T follicular helper cell (primary cell): ENCODE measurements around the gene NDUFB10.
A peak's percentile ranks its signal among the peaks of the same experiment; 100 is the strongest.
"Not testable (repeated sequence)": the region's sequence is repeated elsewhere in the genome, so short reads cannot be mapped to it uniquely, and the experiment has no call there.

ENCODE experiments used
- DNase-seq: peaks from one replicate; pipeline ENCODE4 v3.0.0-alpha.2; 2020; ENCODE audit warnings: low read depth

The NDUFB10 gene

GRCh38 chr16:1946495-1947368, 12.6 kb upstream of the NDUFB10 start:
- DNase-seq = no peak

GRCh38 chr16:1947369-1947670, 12.0 kb upstream of the NDUFB10 start:
- DNase-seq = no peak

GRCh38 chr16:1949507-1949906, 9.8 kb upstream of the NDUFB10 start:
- DNase-seq = no peak

- DNase-seq = no peak
Observed at GRCh38 chr16:1950047-1950446, 9.3 kb upstream of the NDUFB10 start.

GRCh38 chr16:1950559-1950958, 8.8 kb upstream of the NDUFB10 start:
- no peak for DNase-seq

GRCh38 chr16:1953734-1954133, 5.6 kb upstream of the NDUFB10 start:
- DNase-seq = no peak

- not testable (repeated sequence) for DNase-seq
Observed at GRCh38 chr16:1957434-1958142, 1.8 kb upstream of the NDUFB10 start.

GRCh38 chr16:1958143-1958491, 1.2 kb upstream of the NDUFB10 start:
- DNase-seq = not testable (repeated sequence)

GRCh38 chr16:1958715-1959268, 546 bp upstream of the NDUFB10 start:
- no peak for DNase-seq

GRCh38 chr16:1960665-1961630, 1.6 kb downstream of the NDUFB10 start:
- DNase-seq = no peak

GRCh38 chr16:1961651-1962067, 2.3 kb downstream of the NDUFB10 start:
- DNase-seq = no peak

- not testable (repeated sequence) for DNase-seq
Observed at GRCh38 chr16:1962161-1963153, 3.1 kb downstream of the NDUFB10 start.

GRCh38 chr16:1963806-1964505, 4.6 kb downstream of the NDUFB10 start:
- DNase-seq = no peak

GRCh38 chr16:1964506-1965395, 5.4 kb downstream of the NDUFB10 start, which contains the start of gene RPS2:
Gene RPS2, minus strand, starts transcription at chr16:1964826. Its CDS starts 201 bp downstream, at chr16:1964625.
- DNase-seq = peak; percentile 99

- no peak for DNase-seq
Observed at GRCh38 chr16:1965396-1966001, 6.2 kb downstream of the NDUFB10 start.

GRCh38 chr16:1966460-1966859, 7.1 kb downstream of the NDUFB10 start, which contains the start of gene RNF151:
Gene RNF151, plus strand, starts transcription at chr16:1966856. Its CDS starts 26 bp downstream, at chr16:1966882.
- DNase-seq = no peak

GRCh38 chr16:1968146-1968953, 9.0 kb downstream of the NDUFB10 start:
- DNase-seq = no peak
